Fibroblast of mammary gland (primary cell): ENCODE measurements around the gene ARHGAP8.

Experiments
- DNase-seq: peaks from one replicate; pipeline ENCODE4 v3.0.0-alpha.2; 2010; ENCODE audit warnings: low read depth
- H3K4me3 ChIP-seq: 2 replicates; pipeline ENCODE4 v1.5.1; 2011; ENCODE audit warnings: low read depth, mild to moderate bottlenecking, low read length, moderate library complexity; ENCODE audit not compliant: control insufficient read depth
- TF ChIP-seq, protein P1 (sequence below): conservative IDR thresholded peaks from 2 replicates; pipeline ENCODE4 v1.5.1; 2011; ENCODE audit warnings: low read depth, low read length, inconsistent platforms; ENCODE audit not compliant: control insufficient read depth, insufficient read depth

ARHGAP8 gene

DNA sequence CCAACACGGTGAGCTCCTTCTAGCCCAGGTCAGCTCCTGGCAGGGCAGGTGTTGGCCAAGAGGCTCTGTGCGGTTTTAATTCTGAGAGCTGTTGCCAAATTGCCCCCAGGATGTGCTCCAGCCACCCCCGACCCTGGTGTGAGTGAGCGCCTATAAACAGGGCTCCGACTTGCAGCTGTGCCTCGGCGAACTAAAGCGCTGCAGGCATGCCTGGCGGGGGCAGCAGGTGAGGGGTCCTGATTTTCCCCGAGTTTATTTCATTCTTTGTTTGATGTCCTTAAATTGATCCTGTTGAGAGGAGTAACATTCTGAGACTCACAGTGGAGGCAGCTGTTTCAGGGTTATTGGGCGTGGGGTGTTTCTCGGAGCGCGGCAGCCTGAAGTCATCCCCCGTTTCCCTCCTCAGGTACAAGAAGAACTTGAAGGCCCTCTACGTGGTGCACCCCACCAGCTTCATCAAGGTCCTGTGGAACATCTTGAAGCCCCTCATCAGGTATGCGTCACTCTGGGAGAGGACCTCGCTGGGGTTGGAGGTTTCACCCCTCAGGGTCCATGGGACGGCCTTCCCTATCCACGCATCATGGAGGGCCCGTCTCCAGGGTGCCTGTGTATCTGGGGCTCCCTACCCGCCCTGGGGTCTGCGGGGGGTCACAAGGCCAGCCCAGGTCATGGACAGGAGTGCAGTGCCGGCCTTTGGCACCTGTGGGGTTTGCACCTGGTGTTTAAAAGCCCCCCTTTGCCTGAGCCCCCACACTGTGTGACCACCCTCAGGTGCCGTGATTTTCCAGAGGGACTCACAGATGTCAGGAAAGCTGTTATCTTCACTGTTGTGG lies 62.1 kb downstream of the ARHGAP8 start:
- TF ChIP-seq, protein P1, sequence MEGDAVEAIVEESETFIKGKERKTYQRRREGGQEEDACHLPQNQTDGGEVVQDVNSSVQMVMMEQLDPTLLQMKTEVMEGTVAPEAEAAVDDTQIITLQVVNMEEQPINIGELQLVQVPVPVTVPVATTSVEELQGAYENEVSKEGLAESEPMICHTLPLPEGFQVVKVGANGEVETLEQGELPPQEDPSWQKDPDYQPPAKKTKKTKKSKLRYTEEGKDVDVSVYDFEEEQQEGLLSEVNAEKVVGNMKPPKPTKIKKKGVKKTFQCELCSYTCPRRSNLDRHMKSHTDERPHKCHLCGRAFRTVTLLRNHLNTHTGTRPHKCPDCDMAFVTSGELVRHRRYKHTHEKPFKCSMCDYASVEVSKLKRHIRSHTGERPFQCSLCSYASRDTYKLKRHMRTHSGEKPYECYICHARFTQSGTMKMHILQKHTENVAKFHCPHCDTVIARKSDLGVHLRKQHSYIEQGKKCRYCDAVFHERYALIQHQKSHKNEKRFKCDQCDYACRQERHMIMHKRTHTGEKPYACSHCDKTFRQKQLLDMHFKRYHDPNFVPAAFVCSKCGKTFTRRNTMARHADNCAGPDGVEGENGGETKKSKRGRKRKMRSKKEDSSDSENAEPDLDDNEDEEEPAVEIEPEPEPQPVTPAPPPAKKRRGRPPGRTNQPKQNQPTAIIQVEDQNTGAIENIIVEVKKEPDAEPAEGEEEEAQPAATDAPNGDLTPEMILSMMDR: no peak

DNA sequence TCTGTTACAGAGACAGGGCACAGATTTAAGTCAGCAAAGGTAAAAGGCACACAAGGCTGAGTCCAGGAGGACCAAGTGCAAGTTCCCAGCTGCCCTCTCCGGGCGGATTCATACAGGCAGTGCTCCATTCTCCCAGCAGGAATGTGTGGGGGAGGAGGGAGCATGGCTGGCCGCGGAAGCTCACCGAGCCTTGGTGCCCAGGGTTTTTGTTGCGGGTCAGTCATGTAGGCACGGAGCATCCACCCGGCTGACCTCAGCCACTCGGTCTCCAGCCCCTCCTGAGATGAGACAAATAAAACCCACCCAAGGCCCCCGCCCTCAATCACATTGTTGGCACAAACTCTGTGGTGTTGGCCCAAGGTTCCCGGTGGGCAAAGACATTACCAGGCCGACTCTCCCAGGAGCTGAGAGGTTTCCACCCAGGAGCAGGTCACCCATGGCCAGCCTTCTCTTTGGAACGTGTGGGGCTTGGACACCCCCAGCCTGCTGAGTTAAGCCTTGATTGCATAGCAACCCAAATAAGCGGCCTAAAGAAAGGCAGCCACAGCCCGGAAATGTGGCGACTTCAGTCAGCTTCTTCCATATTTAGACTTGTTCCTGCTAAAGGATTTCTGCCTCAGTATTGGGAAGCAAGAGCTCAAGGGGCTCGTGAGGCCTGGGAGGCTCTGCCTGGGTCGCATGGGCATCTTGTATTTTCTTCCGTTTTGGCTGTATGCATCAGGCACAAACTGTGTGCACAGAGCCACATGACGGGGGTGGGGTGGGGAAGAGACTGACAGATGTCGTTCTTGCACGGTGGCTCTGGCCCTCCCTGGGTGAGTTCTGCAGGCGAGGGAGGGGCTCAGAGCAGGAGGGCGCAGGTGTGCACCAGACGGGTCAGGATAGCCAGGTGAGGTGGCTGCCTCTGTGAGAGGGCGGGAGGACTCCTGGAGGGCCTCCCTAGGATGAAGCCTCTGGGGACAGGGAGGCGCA lies 63.0 kb downstream of the ARHGAP8 start:
- no peak overlapping the region for H3K4me3 ChIP-seq
- DNase-seq: no peak
- TF ChIP-seq, protein P1: no peak

More for the DNA sequence above, 62.1 kb downstream of the ARHGAP8 start:
- no peak for DNase-seq
- no peak overlapping the region for H3K4me3 ChIP-seq

DNA sequence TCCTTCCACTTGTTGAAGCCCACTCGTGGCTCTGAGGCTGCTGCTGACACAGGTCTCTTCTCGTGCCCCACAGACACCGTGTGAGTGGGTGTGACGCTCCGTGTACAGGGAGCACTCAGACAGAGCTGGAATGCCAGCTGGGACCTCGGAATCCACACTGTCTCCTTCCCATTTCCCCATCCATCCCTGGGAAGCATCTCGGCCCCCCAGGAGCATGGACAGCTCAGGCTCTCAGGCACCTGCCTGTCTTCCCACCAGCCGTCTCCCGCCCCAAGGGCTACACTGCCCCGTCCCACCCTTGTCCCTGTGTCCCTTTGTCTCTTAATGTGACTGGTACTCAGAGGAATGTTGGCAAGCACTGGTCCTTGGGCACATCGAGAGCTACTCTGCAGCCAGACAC lies 63.8 kb downstream of the ARHGAP8 start:
- no peak overlapping the region for H3K4me3 ChIP-seq
- TF ChIP-seq, protein P1: no peak
- DNase-seq: no peak

DNA sequence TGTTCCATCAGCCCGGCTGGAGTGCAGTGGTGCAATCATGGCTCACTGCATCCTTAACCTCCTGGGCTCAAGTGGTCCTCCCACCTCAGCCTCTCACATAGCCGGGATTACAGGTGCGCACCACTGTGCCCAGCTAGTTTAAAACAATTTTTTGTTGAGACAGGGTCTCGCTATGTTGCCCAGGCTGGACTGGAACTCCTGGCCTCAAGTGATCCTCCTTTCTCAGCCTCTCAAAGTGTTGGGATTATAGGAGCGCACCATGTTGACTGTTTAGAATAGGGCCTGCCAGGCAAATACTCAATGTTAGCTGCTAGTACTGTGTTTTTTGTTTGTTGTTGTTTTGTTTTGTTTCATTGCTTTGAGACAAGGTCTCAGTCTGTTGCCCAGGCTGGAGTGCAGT lies 66.4 kb downstream of the ARHGAP8 start:
- TF ChIP-seq, protein P1: no peak
- DNase-seq: no peak

DNA sequence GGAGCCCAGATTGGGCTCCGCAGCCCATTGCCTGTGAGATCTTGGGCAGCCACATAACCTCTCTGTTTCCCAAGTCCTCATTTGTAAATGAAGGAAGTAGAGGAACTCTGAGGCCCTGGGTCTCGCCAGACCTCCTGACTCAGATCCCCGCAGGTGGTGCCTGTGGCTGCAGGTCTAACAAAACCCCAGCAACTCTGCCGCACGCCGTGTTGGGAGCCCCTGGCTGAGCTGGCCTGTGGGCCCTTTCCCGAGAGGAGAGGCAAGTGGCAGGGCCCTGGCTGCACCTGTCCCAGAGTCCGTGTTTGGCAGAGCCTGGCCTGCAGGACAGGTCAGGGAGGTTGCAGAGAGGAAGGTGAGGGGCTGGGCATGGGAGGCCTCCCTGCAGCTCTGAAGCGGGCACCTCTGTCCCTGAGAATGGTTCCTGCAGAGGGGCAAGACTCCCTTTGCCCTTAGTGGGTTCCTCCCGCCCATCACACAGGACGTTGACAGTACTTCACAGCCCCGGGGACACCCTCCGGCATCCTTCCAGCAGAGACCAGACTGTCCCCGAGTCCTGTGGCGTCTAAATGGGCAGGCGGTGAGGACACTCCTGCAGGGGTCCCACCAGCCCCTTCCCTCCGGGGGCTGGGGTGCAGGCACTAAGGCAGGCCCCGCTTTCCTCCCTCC lies 67.7 kb downstream of the ARHGAP8 start:
- no peak overlapping the region for H3K4me3 ChIP-seq
- DNase-seq: no peak
- TF ChIP-seq, protein P1: no peak

More for the DNA sequence above, 66.4 kb downstream of the ARHGAP8 start:
- H3K4me3 ChIP-seq: no peak overlapping the region
